ENCODE results near the gene TAF4.

The TAF4 gene

GRCh38 chr20:62045118-62045517, 20.6 kb downstream of the TAF4 start:
- no peak for DNase-seq

- no peak for DNase-seq
Observed at GRCh38 chr20:62044631-62045030, 21.1 kb downstream of the TAF4 start.

GRCh38 chr20:62043131-62043914, 22.4 kb downstream of the TAF4 start:
- DNase-seq, result no peak

- DNase-seq, result no peak
Observed at GRCh38 chr20:62042025-62042820, 23.5 kb downstream of the TAF4 start.

DNA sequence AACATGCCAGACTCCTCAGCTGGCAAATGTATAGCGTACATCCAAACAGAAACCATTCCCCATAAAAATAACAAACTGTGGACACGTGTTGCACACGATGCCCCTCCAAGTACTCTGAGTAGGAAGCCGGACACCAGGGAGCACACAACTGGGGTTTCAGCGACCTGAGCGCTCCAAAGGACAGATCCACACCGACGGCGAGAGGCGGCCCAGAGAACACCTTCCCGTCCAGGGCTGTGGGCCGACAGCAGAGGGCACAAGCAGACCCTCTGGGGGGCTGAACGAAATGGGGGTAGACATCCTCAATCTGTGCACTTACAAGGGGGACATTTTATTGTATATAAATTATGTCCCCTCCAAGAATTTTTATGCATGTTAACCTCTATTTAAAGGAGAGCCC, 24.7 kb downstream of the TAF4 start:
- DNase-seq, result no peak

GRCh38 chr20:62040381-62040922, 25.2 kb downstream of the TAF4 start:
- no peak for DNase-seq

DNA sequence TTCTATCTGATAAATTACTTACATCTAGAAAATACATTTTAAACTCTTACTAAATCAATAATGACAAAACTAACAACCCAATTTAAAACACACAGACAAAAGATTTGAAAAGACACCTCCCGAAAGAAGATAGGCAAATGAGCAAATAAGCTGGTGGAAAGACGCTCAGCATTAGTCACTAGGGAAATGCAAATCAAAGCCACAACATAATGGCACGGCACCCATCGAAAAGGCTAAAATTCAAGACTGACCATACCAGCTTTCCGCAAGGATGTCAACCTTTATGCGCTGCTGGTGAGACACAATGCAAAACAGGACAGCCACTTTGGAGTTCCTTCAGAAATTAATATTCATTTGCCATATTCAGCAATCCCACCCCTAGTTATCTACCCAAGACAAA, 25.9 kb downstream of the TAF4 start:
- no peak for DNase-seq

DNA sequence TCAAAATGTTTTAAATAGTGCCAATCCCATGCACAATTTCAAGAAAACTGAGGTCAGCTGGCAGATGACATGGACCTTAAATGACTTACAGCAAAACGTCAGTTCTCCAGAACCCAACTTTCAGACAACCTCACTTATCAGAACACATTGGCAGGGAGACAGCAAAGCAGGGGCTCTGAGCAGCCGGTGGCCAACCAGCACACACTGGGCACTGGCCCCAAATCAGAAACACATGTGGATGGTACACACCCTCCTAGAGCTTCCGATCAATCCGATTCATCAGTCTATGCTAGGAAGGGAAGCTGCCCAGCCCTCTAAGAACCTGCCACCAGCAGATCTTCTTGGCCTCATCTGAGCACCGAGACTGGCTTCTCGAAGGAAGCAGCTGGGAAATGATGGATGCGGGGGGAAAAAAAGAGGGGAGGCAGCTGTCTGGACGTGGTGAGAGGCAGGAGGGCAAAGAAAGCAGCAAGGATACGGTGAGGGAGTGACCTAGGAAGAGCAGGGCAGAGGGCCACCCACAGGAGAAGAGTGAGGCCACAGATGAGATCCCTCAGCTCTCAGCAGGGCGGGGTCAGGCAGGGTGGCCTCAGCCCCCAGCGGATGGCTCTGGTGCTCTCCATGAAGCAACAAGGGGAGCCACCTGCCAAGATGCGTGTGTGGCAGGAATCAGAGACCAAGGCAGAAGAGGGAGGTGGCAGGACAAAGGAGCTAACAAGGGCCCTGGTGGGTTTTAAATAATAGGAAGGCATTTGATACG, 32.9 kb downstream of the TAF4 start:
- no peak for DNase-seq

GRCh38 chr20:62031462-62032092, 34.1 kb downstream of the TAF4 start:
- DNase-seq, result no peak

DNA sequence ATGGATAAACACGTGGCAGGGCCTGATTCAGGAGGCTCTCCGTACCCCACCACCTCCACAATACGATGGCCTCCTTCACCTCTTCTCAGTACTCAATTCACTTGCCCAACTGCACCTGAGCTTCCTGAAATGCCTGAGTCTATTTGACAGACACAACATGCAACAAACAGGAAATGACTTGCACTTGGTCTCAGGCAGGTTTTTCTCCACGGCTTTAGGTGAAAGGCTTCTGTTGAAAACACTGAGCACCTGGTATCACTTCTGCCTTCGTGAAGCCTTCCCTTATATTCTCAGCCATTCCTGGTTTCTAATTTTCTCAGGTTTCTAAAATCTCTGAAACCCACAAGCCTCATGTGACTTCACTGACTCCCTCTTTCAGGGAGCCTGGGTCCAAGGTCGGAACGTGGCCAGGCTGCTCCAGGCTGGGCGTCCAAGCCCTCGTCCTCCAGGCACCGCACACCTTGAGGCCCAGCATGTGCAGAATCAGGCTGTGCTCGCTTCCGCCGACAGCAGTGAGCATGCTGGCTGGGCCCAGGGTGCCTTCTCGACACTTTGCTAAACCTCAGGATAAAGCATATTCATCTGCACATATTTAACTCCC, 34.7 kb downstream of the TAF4 start:
- DNase-seq, result no peak

- no peak for DNase-seq
Observed at GRCh38 chr20:62030357-62030756, 35.3 kb downstream of the TAF4 start.

- no peak for DNase-seq
Observed at GRCh38 chr20:62029949-62030348, 35.7 kb downstream of the TAF4 start.

DNA sequence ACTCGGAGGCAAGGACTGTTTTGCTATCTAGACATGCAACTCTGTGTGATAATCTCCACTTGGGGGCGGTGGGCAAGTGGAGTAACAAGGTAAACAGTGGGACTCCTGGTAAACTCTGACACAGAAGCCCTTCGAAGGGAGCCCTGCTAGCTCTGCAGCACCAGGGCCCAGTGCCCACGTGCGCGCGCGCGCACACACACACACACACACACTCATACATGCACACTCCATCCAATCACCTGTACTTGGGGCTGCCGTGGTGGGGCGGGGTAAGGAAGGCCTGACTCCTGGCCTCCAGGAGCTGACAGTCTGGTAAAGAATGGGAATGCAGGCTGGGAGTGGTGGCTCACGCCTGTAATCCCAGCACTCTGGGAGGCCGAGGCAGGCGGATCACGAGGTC, 36.4 kb downstream of the TAF4 start:
- no peak for DNase-seq

DNA sequence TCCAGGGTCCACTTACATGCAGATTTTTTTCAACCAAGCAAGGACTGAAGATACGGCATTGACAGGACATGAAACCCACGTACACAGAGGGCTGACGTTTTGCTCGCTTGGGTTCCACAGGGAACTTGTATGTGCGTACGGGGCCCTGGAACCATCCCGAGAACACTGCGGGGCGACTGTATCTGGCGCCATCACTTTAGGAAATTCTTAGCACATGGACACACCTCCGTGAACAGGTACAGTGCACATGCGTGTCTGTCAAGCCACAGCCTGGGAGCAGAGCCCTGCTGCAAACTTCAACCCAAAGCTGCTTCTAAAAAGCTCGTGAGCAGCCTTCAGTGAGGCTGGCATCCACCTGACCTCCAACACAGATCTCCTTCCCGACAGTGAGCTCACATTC, 37.3 kb downstream of the TAF4 start:
- DNase-seq, result no peak

DNA sequence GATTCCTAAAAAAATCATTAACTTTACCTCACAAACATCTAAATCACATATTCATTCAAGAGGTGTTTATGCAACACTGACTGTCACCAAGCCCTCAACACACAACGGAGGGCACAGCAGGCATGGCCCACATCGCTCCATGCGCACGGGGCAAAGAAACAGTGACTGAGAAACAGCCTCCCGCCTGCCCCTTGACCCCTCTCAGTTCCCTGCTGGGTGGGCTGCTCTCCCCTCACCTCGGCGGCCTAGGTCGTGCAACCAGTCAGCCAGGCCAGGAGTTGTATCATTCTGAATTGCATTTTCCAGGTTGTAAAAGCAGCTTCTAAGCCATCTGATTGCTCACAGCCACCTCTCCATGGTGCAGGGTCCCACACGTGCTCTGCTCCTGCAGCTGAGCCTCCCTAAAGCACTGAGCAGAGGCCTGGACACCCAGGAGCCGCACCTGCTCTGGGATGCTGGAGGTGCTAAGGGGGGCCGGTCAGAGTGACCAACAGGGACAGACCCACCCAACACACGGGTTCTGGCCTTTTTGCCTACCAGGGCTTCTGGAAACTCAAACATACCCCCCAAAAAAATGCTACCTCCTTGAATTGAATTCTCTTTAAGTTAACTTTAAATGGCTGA, 37.9 kb downstream of the TAF4 start:
- DNase-seq, result no peak

- DNase-seq, result no peak
Observed at GRCh38 chr20:62027116-62027515, 38.6 kb downstream of the TAF4 start.

DNA sequence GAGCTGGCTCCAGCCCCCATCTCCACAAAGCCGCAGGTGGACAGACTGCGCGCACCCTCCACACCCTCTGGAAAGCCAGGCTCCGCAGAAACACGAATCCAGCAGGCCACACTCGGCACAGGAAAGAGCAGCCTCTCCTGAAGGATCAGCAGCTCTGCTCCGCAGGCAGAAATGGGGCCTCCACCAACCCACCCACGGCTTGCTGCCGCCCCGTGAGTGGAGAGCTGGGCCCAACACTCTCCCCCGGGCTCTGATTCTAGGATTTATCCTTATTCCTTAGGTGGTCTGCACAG, 39.2 kb downstream of the TAF4 start:
- no peak for DNase-seq

GRCh38 chr20:62025832-62026563, 39.7 kb downstream of the TAF4 start:
- DNase-seq, result no peak

GRCh38 chr20:62025394-62025793, 40.3 kb downstream of the TAF4 start:
- DNase-seq, result no peak

DNA sequence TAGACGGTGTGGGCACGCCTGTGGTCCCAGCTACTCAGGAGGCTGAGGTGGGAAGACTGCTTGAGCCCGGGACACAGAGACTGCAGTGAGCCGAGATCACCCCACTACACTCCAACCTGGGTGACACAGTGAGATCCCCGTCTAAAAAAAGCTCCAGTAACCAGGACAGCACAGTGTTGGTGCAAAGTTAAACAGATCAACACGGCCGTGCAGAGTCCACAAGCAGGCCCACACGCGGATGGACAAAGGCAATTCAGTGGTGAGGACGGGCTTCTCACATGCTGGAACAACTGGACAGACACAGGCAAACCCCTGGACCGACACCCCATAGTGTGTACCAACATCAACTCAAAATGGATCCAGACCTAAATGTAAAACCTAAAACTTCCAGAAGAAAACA, 41.7 kb downstream of the TAF4 start:
- no peak for DNase-seq

DNA sequence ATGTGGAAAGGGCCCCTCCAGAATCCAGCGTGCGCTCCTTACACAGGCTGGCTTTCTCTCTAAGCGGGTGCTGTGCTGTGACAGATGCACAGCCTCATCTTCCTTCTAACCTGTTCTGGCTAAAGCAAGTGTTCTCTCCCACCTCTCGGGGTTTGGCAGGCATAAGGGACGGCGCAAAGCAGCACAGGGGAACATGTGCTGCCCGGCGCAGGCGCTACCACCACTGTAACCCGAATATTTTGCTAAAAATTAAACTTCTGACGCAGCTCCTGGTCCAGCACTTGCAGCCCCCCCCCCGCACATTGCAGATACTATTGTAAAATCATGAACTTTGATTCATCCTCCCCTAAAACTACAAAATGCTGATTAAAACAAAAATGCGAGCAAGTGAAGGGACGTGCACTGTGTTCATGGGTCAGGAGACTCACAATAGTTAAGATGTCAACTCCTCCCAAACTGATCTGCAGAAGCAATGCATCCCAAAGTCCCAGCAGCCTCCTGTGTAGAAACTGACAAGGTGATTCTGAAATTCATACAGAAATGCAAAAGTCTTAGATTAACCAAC, 43.0 kb downstream of the TAF4 start:
- DNase-seq, result no peak

Data from right kidney (tissue), 1 donor.